DOHH2 (cell line): ENCODE results near the gene CHST13.

ENCODE experiments used
- H3F3A ChIP-seq: fragments of 200-600 bp; sonication (generic), shearing (Covaris generic); 2 replicates; pipeline ENCODE4 v1.6.0; 2016; ENCODE audit warnings: antibody characterized with exemption, mild to moderate bottlenecking; ENCODE audit not compliant: control insufficient read depth, insufficient read depth
- H3K27ac ChIP-seq: fragments of 200-600 bp; sonication (generic); 2 replicates; pipeline ENCODE4 v1.5.1; 2014; ENCODE audit warnings: low read depth, mild to moderate bottlenecking, low read length, moderate library complexity
- H3K27me3 ChIP-seq: fragments of 200-600 bp; sonication (generic); 2 replicates; pipeline ENCODE4 v1.6.1; 2014; ENCODE audit warnings: mild to moderate bottlenecking, low read length, mixed read lengths; ENCODE audit not compliant: control insufficient read depth
- H3K36me3 ChIP-seq: fragments of 200-600 bp; sonication (generic); 2 replicates; pipeline ENCODE4 v1.6.1; 2014; ENCODE audit warnings: mild to moderate bottlenecking, low read length, moderate library complexity, mixed read lengths; ENCODE audit not compliant: control insufficient read depth
- H3K4me1 ChIP-seq: fragments of 200-600 bp; sonication (generic); 2 replicates; pipeline ENCODE4 v1.6.1; 2014; ENCODE audit warnings: mild to moderate bottlenecking, low read length, mixed read lengths; ENCODE audit not compliant: control insufficient read depth
- H3K4me2 ChIP-seq: fragments of 200-600 bp; sonication (generic); 2 replicates; pipeline ENCODE4 v1.6.0; 2014; ENCODE audit warnings: mild to moderate bottlenecking, low read length, moderate library complexity
- H3K4me3 ChIP-seq: fragments of 200-600 bp; sonication (generic); 2 replicates; pipeline ENCODE4 v1.5.1; 2014; ENCODE audit warnings: mild to moderate bottlenecking, low read length, mixed read lengths
- H3K79me2 ChIP-seq: fragments of 200-600 bp; sonication (generic); 2 replicates; pipeline ENCODE4 v1.6.1; 2014; ENCODE audit warnings: mild to moderate bottlenecking, low read length, mixed read lengths; ENCODE audit not compliant: control insufficient read depth
- H3K9me2 ChIP-seq: fragments of 200-600 bp; sonication (generic); replicated peaks from 2 replicates; pipeline ENCODE4 v1.6.1; 2014; ENCODE audit warnings: mild to moderate bottlenecking, low read length, mixed read lengths; ENCODE audit not compliant: control insufficient read depth
- H3K9me3 ChIP-seq: fragments of 200-600 bp; sonication (generic); 2 replicates; pipeline ENCODE4 v1.6.1; 2014; ENCODE audit warnings: antibody characterized with exemption, low read length, mixed read lengths; ENCODE audit not compliant: control insufficient read depth, insufficient read depth
- H4K20me1 ChIP-seq: fragments of 200-600 bp; sonication (generic); 2 replicates; pipeline ENCODE4 v1.6.0; 2014; ENCODE audit warnings: low read depth, mild to moderate bottlenecking, antibody characterized with exemption, low read length, moderate library complexity; ENCODE audit not compliant: control insufficient read depth, insufficient read depth
- CTCF ChIP-seq: fragments of 200-600 bp; sonication (generic); IDR thresholded peaks from one replicate; pipeline ENCODE4 v1.5.1; 2014; ENCODE audit warnings: antibody characterized with exemption, mild to moderate bottlenecking, low read depth, low read length; ENCODE audit not compliant: poor library complexity, severe bottlenecking
- EZH2phosphoT487 ChIP-seq: fragments of 200-600 bp; sonication (generic); IDR thresholded peaks from 2 replicates; pipeline ENCODE4 v1.6.1; 2017; ENCODE audit warnings: borderline replicate concordance, mild to moderate bottlenecking, antibody characterized with exemption, low read length, moderate library complexity, mixed read lengths

Gene CHST13

GRCh38 chr3:126508564-126508964, 15.4 kb upstream of the CHST13 start:
- TF ChIP-seq CTCF, result no peak
- TF ChIP-seq EZH2phosphoT487, result no peak
- no peak overlapping the region for H3K4me2 ChIP-seq

GRCh38 chr3:126509597-126510307, 14.2 kb upstream of the CHST13 start:
- Histone ChIP-seq H3K36me3 (no peaks in the 10 kb centered on the region), H3K79me2 (no peaks in the 10 kb centered on the region), H3K4me3 (no peak overlapping the region), H3K27me3 (no peaks in the 10 kb centered on the region), H3F3A (no peaks in the 10 kb centered on the region), H3K4me1 (no peaks in the 10 kb centered on the region), H3K9me3 (no peaks in the 10 kb centered on the region), H3K4me2 (no peak overlapping the region), H3K27ac (no peak overlapping the region), H4K20me1 (no peaks in the 10 kb centered on the region), H3K9me2 (no peaks in the 10 kb centered on the region)
- no peak for TF ChIP-seq EZH2phosphoT487
- no peak for TF ChIP-seq CTCF

More at GRCh38 chr3:126508564-126508964, 15.4 kb upstream of the CHST13 start:
- Histone ChIP-seq H3K27me3 (no peaks in the 10 kb centered on the region), H3K9me2 (no peaks in the 10 kb centered on the region), H4K20me1 (no peaks in the 10 kb centered on the region), H3K79me2 (no peaks in the 10 kb centered on the region), H3K9me3 (no peaks in the 10 kb centered on the region), H3F3A (no peaks in the 10 kb centered on the region), H3K27ac (no peak overlapping the region), H3K4me1 (no peaks in the 10 kb centered on the region), H3K36me3 (no peaks in the 10 kb centered on the region), H3K4me3 (no peak overlapping the region)

DNA sequence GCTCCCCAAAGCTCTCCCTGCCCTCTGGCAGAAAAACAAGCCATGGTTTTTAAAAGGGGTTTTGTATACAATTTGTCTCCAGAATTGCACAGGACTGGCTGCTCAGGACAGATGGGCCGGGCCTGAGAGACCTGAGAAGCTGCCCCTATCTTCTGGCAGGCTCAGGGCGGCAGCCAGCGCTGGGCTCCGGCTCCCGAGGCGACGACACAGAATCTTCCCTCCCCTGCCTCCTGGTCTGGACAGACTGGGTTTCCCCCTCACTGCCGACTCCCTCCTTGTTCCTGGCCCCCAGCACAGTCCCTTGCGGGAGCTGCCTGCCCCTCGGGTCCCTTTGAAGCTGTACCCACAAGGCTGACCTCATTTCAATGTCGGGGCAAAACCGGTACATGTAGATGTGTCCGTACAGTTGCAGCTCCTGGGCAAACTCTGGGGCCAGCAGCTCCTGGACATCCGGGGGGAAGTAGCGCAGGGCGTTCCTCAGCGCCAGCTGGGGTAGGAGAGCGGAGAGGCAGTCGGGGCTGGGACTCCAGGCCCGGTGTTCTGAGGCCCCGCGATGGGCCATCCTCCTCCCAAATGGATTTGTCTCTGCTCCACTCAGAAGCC, 13.5 kb upstream of the CHST13 start:
- Histone ChIP-seq H3K4me3 (no peak overlapping the region), H3K9me2 (no peaks in the 10 kb centered on the region), H3K36me3 (no peaks in the 10 kb centered on the region)

More for the DNA sequence above, 13.5 kb upstream of the CHST13 start:
- no peaks in the 10 kb centered on the region for H3K27me3 ChIP-seq
- H3K27ac ChIP-seq, result no peak overlapping the region
- no peaks in the 10 kb centered on the region for H3K79me2 ChIP-seq
- H4K20me1 ChIP-seq, result no peaks in the 10 kb centered on the region
- H3K9me3 ChIP-seq, result no peaks in the 10 kb centered on the region
- H3K4me2 ChIP-seq, result no peak overlapping the region
- no peaks in the 10 kb centered on the region for H3K4me1 ChIP-seq
- TF ChIP-seq CTCF (no peak), EZH2phosphoT487 (no peak)
- no peaks in the 10 kb centered on the region for H3F3A ChIP-seq
